HG02970 (cell line): ENCODE results near the gene SLC4A2.

Experiments used
- ATAC-seq: cut with Tn5 transposase; IDR thresholded peaks from one replicate; pipeline ENCODE4 v1.9.1; 2021; ENCODE audit warnings: mild to moderate bottlenecking, moderate library complexity, moderate number of reproducible peaks; ENCODE audit not compliant: unreplicated experiment, low FRiP score

The SLC4A2 gene

DNA sequence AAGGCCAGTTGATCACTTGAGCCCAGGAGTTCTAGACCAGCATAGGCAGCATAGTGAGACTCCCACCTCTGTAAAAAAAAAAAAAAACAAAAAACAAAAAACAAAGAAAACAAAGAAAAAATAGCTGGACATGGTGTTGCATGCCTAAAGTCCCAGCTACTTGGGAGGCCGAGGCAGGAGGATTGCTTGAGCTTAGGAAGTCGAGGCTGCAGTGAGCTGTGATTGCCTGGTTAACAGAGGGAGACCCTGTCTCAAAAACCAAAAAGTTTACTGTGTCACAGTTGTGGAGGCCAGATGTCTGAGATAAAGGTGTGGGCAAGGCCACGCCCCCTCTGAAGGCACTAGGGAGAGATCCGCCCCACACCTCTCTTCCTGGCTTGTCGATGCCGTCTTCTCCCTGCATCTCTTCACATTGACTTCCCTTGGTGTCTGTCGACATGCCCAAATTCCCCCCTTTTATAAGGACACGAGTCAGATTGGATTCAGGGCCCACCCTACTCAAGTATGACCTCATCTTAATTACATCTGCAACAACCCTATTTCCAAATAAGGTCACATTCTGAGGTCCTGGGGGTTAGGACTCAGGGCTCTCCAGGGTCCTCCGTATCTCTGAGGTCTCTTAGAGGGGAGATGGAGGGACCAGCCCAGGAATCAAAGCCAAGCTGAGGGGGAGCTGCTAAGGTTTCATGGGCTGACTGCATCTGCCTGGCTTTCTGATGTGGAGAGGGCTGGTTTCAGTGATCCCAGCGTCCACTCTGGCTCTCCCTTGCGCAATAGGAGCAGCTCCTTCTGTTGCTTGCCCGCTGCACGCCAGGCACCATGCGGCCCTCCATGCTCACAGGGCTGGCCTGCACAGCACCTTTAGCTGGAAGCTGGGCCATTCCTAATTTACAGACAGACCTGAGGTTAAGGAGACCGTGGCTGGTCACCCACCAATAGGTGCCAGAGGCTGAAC lies 50.0 kb downstream of the SLC4A2 start:
- ATAC-seq: no peak

GRCh38 chr7:151110236-151110940 lies 51.0 kb downstream of the SLC4A2 start:
- ATAC-seq: no peak

- no peak for ATAC-seq
These were observed 51.7 kb downstream of the SLC4A2 start for GRCh38 chr7:151110941-151111645.

GRCh38 chr7:151113344-151114150 lies 54.2 kb downstream of the SLC4A2 start:
- ATAC-seq: no peak

GRCh38 chr7:151114151-151115090 lies 55.0 kb downstream of the SLC4A2 start:
- ATAC-seq: no peak

DNA sequence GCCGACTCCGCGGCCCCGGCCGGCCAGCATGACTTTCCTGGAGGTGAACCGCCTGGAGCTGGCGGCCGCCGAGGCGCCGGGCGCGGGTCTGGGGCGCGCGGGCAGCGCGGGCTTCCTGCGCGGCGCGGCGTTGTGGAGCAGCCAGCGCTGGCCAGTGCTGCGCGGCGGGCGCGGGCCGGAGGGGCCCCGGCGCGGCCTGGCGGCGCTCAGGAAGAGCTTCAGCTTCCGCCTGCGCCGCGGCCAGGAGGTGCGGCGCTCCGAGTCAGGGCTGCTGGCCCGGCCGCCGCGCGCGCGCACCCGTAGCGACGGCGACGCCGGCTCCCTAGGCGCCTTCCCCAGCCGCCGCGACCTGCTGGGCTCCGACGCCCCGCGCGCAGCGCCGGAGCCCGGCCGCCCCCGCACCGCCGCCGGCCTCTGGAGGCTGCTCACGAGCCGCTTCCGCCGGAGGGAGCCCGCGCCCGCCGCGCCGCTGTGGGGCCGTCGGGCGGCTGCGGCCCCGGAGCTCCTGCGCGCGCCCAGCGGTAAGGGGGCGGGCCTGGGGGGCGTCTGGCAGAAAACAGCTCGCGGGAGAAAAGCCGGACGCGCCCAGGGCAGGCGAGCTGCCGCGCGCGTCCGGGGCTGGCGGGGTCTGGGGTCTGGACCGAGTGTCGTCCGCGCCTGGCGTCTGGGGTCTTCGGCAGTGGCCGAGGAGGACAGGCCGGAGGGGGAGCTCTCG lies 55.9 kb downstream of the SLC4A2 start:
- no peak for ATAC-seq

DNA sequence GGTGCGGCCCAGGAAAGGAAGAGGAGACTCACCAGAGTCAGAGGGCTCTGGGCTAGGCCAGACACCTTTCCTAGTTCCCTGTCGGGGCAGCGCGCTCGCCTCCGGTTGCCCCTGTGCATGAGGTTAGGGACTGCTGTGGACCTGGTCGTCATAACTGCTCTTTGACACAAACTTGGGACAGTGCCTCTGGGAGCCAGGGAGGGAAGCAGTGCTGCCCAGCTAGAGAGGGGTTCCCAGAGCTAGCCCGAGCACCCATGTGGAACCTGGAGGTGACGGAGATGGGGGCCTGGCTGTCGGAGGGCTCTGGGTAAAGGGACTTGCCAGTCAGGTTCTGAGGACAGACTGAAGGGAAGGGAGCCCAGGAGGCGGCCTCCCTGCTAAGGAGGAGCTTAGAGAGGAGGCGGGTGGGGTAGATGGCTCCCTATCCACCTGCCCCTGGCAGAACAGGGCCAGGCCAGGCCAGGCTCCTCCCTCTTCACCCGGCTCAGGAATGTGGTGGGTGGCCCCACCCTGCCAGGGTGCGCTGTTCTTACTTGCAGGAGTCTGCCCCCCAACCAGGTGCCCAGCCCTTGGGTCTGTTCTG lies 56.5 kb downstream of the SLC4A2 start:
- ATAC-seq: no peak

GRCh38 chr7:151116603-151117440 lies 57.4 kb downstream of the SLC4A2 start:
- no peak for ATAC-seq

GRCh38 chr7:151117565-151117964 lies 58.2 kb downstream of the SLC4A2 start:
- no peak for ATAC-seq

- ATAC-seq: no peak
These were observed 59.0 kb downstream of the SLC4A2 start for GRCh38 chr7:151118108-151119054.

DNA sequence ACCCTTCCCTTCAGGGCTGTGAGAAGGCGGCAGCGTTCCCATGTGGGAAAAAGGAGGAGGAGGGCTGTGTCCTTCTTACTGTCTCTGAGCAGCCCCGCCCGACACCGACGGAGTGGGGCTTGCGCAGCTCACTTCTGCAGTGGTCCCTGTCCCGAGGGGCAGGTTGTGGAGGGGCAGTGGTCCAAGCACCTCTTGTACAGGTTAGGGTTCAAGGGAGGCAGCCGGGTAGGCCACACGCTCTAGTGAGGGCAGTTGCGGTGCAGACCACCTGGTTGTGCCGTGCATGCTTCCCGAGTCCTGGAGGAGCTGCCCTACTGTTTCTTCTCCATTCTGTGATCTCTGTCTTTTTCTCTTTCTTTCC lies 59.6 kb downstream of the SLC4A2 start:
- no peak for ATAC-seq

DNA sequence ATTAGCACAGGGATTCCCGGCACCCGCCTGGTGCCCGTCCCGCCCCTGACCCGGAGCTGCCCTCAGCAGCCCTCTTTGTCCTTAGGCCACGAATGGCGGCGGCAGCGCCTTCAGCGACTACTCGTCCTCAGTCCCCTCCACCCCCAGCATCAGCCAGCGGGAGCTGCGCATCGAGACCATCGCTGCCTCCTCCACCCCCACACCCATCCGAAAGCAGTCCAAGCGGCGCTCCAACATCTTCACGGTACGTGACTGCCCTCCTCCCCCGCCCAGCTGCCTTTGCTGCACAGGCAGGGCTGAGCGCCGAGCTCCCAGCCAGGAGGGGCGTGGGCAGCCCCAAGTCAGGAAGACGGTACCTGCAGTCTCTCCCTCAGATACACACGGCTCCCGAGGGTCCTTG lies 60.5 kb downstream of the SLC4A2 start:
- no peak for ATAC-seq

DNA sequence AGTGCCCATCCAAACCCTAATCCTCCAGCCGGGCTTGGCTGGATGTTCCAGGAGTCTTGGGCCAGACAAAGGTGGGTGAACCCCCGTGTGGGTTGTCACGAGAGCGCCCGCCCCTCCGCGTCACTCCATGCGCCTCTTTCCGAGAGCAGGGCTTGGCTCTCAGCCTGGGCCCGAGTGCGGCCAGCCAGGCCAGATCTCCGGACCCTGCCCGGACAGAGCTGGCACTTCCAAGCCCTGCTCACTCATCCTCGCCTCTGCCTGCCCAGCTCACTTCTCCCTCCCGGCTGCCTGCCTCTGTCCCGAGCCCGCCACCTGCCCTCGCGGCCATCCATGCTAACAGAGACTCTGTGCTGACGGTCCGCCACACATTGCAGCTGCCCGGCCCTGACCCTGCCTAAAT lies 61.5 kb downstream of the SLC4A2 start:
- no peak for ATAC-seq

- ATAC-seq: no peak
These were observed 62.2 kb downstream of the SLC4A2 start for GRCh38 chr7:151121380-151122170.

- ATAC-seq: no peak
These were observed 62.9 kb downstream of the SLC4A2 start for GRCh38 chr7:151122276-151122675.

GRCh38 chr7:151122796-151123157 lies 63.4 kb downstream of the SLC4A2 start:
- ATAC-seq: no peak
